ENCODE measurements around the gene FAM120B. TPM values are rescaled to one million over a fixed set of nuclear protein-coding genes. Genes with fewer than 3 reads are reported as not detected.

Gene FAM120B
- total RNA-seq, 4 donors from 2014 or later = 25.0 to 32.8 (median 27.5) TPM

DNA sequence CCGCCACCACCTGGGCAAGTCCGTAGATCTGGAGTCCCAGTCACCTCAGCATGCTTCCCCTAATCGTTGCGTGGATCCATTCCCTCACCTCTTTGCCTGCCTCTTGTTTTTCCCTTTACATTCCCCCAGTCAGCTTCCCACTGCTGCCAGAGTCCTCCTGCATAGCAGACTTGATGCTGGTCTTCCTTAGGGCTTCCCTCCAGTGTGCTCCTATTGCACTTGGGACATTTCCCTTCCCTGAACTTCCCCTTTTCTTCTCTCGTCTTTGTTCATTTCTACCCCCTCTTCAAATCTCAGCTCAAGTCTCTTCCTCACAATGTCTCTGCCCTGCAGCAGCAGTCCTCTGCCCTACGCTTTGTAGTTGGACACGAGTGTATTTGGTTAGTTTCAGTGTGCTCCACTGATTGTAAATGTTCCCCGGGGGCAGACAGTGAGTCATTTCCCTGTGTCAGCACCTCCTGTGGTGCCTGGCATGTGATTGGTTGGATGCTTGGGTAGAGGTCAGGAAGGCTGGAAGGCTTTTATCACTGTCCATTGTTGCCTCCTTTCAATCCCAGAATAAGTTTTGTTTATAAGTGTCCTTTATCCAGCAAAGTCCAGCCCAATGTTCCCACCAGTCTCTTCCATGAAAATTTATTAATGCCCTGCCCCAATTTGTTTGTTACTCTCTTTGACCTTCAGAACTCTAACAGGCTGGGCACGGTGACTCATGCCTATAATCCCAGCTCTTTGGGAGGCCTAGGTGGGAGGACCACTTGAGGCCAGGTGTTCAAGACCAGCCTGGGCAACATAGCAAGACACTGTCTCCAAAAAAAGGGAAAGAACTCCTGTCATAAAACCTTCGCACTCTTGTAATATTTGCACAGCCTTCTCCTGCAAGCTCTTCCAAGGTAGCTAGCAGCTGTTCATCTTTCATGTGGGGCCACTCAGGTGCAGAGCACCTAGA is 38.3 kb downstream of the FAM120B start:
- TF ChIP-seq, protein P1, sequence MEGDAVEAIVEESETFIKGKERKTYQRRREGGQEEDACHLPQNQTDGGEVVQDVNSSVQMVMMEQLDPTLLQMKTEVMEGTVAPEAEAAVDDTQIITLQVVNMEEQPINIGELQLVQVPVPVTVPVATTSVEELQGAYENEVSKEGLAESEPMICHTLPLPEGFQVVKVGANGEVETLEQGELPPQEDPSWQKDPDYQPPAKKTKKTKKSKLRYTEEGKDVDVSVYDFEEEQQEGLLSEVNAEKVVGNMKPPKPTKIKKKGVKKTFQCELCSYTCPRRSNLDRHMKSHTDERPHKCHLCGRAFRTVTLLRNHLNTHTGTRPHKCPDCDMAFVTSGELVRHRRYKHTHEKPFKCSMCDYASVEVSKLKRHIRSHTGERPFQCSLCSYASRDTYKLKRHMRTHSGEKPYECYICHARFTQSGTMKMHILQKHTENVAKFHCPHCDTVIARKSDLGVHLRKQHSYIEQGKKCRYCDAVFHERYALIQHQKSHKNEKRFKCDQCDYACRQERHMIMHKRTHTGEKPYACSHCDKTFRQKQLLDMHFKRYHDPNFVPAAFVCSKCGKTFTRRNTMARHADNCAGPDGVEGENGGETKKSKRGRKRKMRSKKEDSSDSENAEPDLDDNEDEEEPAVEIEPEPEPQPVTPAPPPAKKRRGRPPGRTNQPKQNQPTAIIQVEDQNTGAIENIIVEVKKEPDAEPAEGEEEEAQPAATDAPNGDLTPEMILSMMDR (IDR thresholded peaks at IDR 0.05; ENCODE audit: low read depth) = no peak

DNA sequence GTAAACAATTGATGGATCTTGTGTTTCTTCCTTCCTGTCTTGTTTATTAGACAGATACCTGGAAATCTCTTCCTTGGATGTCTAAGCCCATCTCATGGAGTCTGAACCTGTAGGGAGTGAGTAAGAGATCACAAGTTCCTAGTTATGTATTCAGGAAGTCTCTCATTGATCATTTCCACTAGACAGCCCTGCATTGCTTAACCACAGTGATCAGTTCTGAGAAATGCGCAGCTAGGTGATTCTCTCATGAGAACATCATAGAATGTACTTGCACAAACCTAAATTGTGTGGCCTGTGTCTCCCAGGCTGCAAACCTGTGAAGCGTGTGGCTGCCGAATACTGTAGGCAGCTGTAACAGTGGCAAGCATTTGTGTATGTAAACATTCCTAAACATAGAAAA is 39.1 kb downstream of the FAM120B start:
- TF ChIP-seq, protein P1 (IDR thresholded peaks at IDR 0.05; ENCODE audit: low read depth) = no peak

DNA sequence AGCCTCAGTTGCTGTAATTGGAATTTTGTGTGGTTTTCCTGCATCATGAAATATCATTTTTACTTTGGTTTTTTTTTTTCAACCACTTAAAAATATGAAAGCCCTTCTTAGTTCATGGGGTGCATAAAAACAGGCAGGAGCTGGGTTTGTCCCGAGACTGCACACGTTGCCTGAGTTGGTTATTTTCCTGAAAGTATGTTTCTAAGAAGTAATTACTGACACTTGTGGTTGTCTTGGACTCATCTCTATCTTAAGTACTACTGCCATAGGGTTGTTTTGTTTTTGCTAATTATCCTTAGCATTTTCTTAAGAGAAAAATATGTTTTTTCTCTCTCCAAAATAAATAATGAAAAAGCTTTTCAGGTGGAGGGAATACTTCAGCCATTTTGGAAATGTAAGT is 40.1 kb downstream of the FAM120B start:
- TF ChIP-seq, protein P1 (IDR thresholded peaks at IDR 0.05; ENCODE audit: low read depth) = no peak

DNA sequence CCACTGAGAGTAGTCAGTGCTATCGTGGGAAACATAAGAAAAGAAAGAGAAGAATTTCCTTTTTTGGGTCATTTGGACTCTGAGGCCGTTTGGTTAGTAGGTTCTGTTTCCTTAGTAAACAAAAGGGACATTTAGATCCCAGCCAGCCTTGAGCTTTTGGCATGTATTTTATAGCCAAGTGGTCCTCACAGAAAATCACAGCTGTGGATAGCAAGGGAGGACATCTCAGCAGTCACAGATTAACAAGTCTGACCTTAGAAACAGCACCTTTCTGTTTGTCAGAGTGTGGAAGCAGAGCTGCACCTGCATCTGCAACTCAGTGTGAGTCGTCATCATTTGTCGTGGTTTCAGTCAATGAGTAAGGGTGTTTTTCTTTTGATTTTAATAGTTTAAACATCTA is 40.5 kb downstream of the FAM120B start:
- TF ChIP-seq, protein P1 (IDR thresholded peaks at IDR 0.05; ENCODE audit: low read depth) = no peak

DNA sequence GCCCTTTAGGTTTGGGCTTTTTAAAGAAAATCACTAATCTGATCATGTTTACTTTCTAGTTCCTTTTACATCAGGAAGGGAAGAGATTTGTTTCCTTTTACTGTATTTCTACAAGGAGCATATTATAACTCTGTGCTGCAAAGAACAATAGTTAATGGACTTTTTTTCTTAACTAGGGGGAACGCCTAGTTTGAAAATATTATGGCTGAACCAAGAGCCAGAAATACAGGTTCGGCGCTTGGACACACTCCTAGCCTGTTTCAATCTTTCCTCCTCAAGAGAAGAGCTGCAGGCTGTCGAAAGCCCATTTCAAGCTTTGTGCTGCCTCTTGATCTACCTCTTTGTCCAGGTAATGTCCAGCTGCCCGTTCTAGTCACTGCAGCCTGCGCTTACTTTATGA is 41.4 kb downstream of the FAM120B start:
- TF ChIP-seq, protein P1 (IDR thresholded peaks at IDR 0.05; ENCODE audit: low read depth) = no peak

DNA sequence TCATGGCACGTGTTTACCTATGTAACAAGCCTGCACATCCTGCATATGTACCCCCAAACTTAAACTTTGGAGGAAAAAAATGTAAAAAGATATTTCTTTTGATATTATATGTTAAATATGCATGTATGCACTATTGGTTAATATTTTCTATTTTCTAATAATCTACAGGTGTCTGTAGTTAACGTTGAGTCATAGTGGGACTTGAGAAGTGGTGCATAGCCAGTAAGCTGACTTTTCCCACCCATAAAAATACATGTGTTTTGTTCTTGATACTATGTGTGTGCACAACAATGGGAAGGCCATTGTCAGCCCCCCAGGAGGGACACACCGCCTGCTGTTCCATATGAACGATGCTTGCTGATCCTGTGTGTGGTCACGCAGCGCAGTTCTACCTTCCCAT is 49.1 kb downstream of the FAM120B start:
- TF ChIP-seq, protein P1 (IDR thresholded peaks at IDR 0.05; ENCODE audit: low read depth) = no peak

DNA sequence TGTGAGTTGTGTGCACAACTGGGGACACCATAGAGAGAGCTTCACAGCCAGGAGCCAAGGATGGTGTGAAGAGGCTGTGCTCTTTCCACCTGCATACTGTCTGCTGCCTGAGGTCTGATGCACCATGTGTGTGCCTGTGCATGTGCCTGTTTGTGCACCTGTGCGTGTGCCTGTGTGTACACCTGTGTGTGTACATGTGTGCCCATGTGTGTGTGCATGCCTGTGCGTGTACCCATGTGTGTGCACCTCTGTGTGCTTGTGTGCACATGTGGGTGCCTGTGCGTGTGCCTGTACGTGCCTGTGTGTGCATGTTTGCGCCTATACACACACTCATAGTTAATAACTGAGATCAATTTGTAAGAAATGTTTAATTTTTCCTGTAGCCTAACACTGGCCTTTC is 51.3 kb downstream of the FAM120B start:
- TF ChIP-seq, protein P1 (IDR thresholded peaks at IDR 0.05; ENCODE audit: low read depth) = no peak

All from subcutaneous adipose tissue (tissue), 4 donors.